K562 (cell line): ENCODE data around the gene SAE1. TPM values are rescaled to one million over a fixed set of nuclear protein-coding genes. Genes with fewer than 3 reads are reported as not detected.

Source experiments
- ARID1B ChIP-seq: fragments of 450-650 bp; IDR thresholded peaks from 2 replicates; pipeline ENCODE4 v1.6.1; 2016; ENCODE audit warnings: antibody characterized with exemption, mild to moderate bottlenecking, inconsistent platforms
- CAMTA2 ChIP-seq: fragments of 250-450 bp; sonication (Bioruptor Pico); conservative IDR thresholded peaks from 2 replicates; pipeline ENCODE4 v1.5.1; 2022
- EGR1 ChIP-seq: fragments of 450-650 bp; conservative IDR thresholded peaks from 2 replicates; pipeline ENCODE4 v1.6.1; 2017; ENCODE audit warnings: mild to moderate bottlenecking
- EHMT2 ChIP-seq: fragments of 450-650 bp; IDR thresholded peaks from 2 replicates; pipeline ENCODE4 v1.6.1; 2018; ENCODE audit warnings: antibody characterized with exemption
- ELF2 ChIP-seq: fragments of 250-450 bp; sonication (Bioruptor Pico); IDR thresholded peaks from 2 replicates; pipeline ENCODE4 v1.5.0; 2021; ENCODE audit warnings: mild to moderate bottlenecking
- KAT2B ChIP-seq: IDR thresholded peaks from one replicate; pipeline ENCODE4 v1.6.1; 2012; ENCODE audit warnings: low read depth, mild to moderate bottlenecking, control low read depth, inconsistent platforms, low read length, moderate library complexity
- NR1H2 ChIP-seq: sonication (generic); formaldehyde crosslinking; IDR thresholded peaks from 2 replicates; pipeline ENCODE4 v1.4.0; 2020; ENCODE audit warnings: mild to moderate bottlenecking, missing genetic modification reagents
- NR2F6 ChIP-seq: fragments of 450-650 bp; formaldehyde crosslinking; IDR thresholded peaks from 2 replicates; pipeline ENCODE4 v1.4.0; 2020; ENCODE audit warnings: mild to moderate bottlenecking
- NR4A1 ChIP-seq, 2 experiments: fragments of 250-450 bp in 1 of 2; fragments of 450-650 bp in 1 of 2; sonication (Bioruptor Pico) in 1 of 2; IDR thresholded peaks; 2 replicates each; pipeline versions ENCODE4 v1.4.0 to v1.6.1; 2016 to 2020; ENCODE audit warnings: mild to moderate bottlenecking in 2 of 2, missing compliant biosample characterization in 1 of 2, missing genetic modification characterization in 1 of 2, moderate library complexity in 1 of 2
- NRF1 ChIP-seq, 2 experiments: fragments of 450-650 bp; IDR thresholded peaks in 1 of 2; conservative IDR thresholded peaks in 1 of 2; 2 replicates each; pipeline ENCODE4 v1.6.1; 2014; ENCODE audit warnings: mild to moderate bottlenecking in 2 of 2
- POLR2A ChIP-seq: fragments of 450-650 bp; conservative IDR thresholded peaks from 2 replicates; pipeline ENCODE4 v1.6.1; 2016
- POLR2G ChIP-seq: fragments of 200-400 bp; formaldehyde crosslinking; IDR thresholded peaks from 2 replicates; pipeline ENCODE4 v1.6.1; 2017; ENCODE audit warnings: low read depth, mild to moderate bottlenecking, antibody characterized with exemption, low read length, moderate library complexity
- RBM17 ChIP-seq: fragments of 200-400 bp; formaldehyde crosslinking; IDR thresholded peaks from 2 replicates; pipeline ENCODE4 v1.6.1; 2017; ENCODE audit warnings: low read depth, mild to moderate bottlenecking, low read length, borderline replicate concordance
- SMAD1 ChIP-seq: fragments of 150-350 bp; IDR thresholded peaks from 2 replicates; pipeline ENCODE4 v1.6.1; 2014; ENCODE audit warnings: low read length, low read depth; ENCODE audit not compliant: partially characterized antibody
- SMAD4 ChIP-seq: fragments of 250-450 bp; sonication (Bioruptor Pico); conservative IDR thresholded peaks from 2 replicates; pipeline ENCODE4 v1.8.0; 2021; ENCODE audit warnings: inconsistent platforms, mild to moderate bottlenecking, moderate library complexity
- TBL1XR1 ChIP-seq, 2 experiments: IDR thresholded peaks; 2 replicates each; pipeline ENCODE4 v1.6.1; 2012; ENCODE audit warnings: improper control_type of control experiment in 2 of 2, low read length in 2 of 2, mild to moderate bottlenecking in 1 of 2
- ZBTB8A ChIP-seq: fragments of 450-650 bp; IDR thresholded peaks from 2 replicates; pipeline ENCODE4 v1.6.1; 2018; ENCODE audit warnings: mild to moderate bottlenecking, moderate library complexity; ENCODE audit not compliant: partially characterized antibody
- ZC3H4 ChIP-seq: sonication (generic); formaldehyde crosslinking; IDR thresholded peaks from 2 replicates; pipeline ENCODE4 v1.9.0; 2021; ENCODE audit warnings: missing genetic modification reagents, borderline replicate concordance
- ZNF217 ChIP-seq: sonication (generic); formaldehyde crosslinking; IDR thresholded peaks from 2 replicates; pipeline ENCODE4 v1.8.0; 2022; ENCODE audit warnings: mild to moderate bottlenecking, missing genetic modification reagents
- ZNF583 ChIP-seq: fragments of 250-450 bp; sonication (Bioruptor Pico); IDR thresholded peaks from 2 replicates; pipeline ENCODE4 v1.4.0; 2020
- ZNF586 ChIP-seq: fragments of 450-650 bp; formaldehyde crosslinking; conservative IDR thresholded peaks from 2 replicates; pipeline ENCODE4 v1.4.0; 2020; ENCODE audit warnings: mild to moderate bottlenecking, moderate library complexity
- ZNF589 ChIP-seq: fragments of 200-800 bp; sonication (Bioruptor generic); IDR thresholded peaks from 2 replicates; pipeline ENCODE4 v1.6.1; 2016; ENCODE audit warnings: low read depth, missing genetic modification characterization, missing compliant biosample characterization
- ZNF76 ChIP-seq: fragments of 250-450 bp; sonication (Bioruptor Pico); IDR thresholded peaks from 2 replicates; pipeline ENCODE4 v1.4.0; 2020; ENCODE audit warnings: mild to moderate bottlenecking, moderate library complexity, borderline replicate concordance
- polyA plus RNA-seq, 8 experiments: library from polyadenylated mRNA; depleted of rRNA in 4 of 8; stranded (reverse) in 5 of 8; unstranded in 3 of 8; fragments of >200 nt; fragmentation: Nextera tagmentation in 2 of 8; fragmentation: Illumina TruSeq in 1 of 8; extraction: Ambion mirVana in 2 of 8; extraction: Trizol in 1 of 8; gene quantifications; 2 replicates each; pipeline versions ENCODE4 v1.2.1 to v1.2.3, GENCODE V29; 2011 to 2014; ENCODE audit warnings: inconsistent platforms in 1 of 8, missing spikeins in 1 of 8
- total RNA-seq, 7 experiments: library from RNA; depleted of rRNA in 6 of 7; stranded (reverse); fragments of >200 nt in 6 of 7; fragmentation: Illumina TruSeq in 2 of 7; extraction: Trizol in 2 of 7; gene quantifications; 2 replicates each; pipeline versions ENCODE4 v1.2.1 to v1.2.3, GENCODE V29; 2011 to 2021; ENCODE audit warnings: low replicate concordance in 1 of 7
- TF ChIP-seq, protein P1 (sequence below): fragments of 250-450 bp; sonication (Bioruptor Pico); IDR thresholded peaks from 2 replicates; pipeline ENCODE4 v1.4.0; 2020; ENCODE audit warnings: mild to moderate bottlenecking, moderate library complexity
- TF ChIP-seq, protein P2 (sequence below), 3 experiments: fragments of 200-800 bp in 1 of 3; sonication (Bioruptor generic) in 1 of 3; sonication (generic) in 1 of 3; formaldehyde crosslinking in 1 of 3; IDR thresholded peaks; 2 replicates each; pipeline versions ENCODE4 v1.6.1 to v1.8.0; 2016 to 2022; ENCODE audit warnings: mild to moderate bottlenecking in 2 of 3, missing compliant biosample characterization in 2 of 3, missing genetic modification characterization in 2 of 3, missing genetic modification reagents in 1 of 3
- TF ChIP-seq, protein P3 (sequence below): fragments of 450-650 bp; formaldehyde crosslinking; IDR thresholded peaks from 2 replicates; pipeline ENCODE4 v1.4.0; 2022; ENCODE audit warnings: mild to moderate bottlenecking, moderate library complexity

The SAE1 gene
- total and polyA plus RNA-seq, 9 of the 15 experiments (the other 6 are each of a cell fraction or from before 2014, with no cell fraction given) = 82.8 to 299 (median 217) TPM

DNA sequence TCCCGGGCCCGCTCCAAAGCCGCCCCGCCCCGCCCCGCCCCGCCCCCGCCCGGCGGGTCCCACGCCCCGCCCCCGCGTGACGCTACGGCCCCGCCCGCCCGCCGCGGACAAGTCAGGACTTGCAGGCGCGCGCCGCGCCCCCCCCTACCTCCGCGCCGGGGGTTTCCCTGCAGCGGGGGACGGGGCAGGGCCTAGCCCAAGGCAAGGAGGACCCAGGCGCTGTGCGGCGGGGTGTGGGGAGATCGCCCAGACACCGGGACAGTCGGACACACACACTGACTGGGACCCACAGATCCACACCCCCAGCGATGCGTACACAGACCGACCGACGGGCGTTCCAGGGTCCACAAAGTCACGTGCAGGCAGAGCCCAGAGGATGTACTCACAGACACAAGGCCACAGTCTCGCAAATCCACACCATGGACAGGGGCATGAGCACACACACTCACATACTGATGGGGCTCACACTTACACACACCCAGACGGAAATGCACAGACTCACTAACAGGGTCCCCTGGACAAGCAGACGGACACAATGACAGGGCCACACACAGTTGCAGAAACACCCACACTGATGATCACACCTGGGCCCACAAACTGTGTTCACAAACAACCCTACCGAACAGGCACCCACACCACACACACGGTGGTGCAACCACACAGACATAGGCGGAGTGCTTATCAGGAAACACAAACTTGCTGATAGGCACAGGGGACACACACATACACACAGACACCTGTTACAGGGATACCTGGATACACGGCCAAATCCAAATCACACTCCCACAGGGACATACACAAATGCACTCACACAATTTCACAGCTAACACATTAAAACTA lies 100.8 kb downstream of the SAE1 start (continued):
- TF ChIP-seq ZNF586 (CRISPR knock-in tag) = no peak
- no peak for TF ChIP-seq NRF1 (conservative IDR thresholded peaks at IDR 0.05 in 1 of 2, IDR thresholded peaks at IDR 0.05 in 1 of 2)
- TF ChIP-seq POLR2A = no peak
- TF ChIP-seq ZNF217 (CRISPR knock-in tag) = no peak
- peak; percentile 68 for TF ChIP-seq SMAD4 (CRISPR knock-in tag)
- no peak for TF ChIP-seq EHMT2
- peak; percentile 63 for TF ChIP-seq ARID1B
- no peak for TF ChIP-seq ZBTB8A
- TF ChIP-seq, protein P1, sequence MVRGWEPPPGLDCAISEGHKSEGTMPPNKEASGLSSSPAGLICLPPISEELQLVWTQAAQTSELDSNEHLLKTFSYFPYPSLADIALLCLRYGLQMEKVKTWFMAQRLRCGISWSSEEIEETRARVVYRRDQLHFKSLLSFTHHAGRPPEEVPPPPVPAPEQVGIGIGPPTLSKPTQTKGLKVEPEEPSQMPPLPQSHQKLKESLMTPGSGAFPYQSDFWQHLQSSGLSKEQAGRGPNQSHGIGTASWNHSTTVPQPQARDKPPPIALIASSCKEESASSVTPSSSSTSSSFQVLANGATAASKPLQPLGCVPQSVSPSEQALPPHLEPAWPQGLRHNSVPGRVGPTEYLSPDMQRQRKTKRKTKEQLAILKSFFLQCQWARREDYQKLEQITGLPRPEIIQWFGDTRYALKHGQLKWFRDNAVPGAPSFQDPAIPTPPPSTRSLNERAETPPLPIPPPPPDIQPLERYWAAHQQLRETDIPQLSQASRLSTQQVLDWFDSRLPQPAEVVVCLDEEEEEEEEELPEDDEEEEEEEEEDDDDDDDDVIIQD (CRISPR knock-in tag) = no peak
- no peak for TF ChIP-seq ELF2 (CRISPR knock-in tag)
- TF ChIP-seq, protein P2, sequence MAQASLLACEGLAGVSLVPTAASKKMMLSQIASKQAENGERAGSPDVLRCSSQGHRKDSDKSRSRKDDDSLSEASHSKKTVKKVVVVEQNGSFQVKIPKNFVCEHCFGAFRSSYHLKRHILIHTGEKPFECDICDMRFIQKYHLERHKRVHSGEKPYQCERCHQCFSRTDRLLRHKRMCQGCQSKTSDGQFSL (CRISPR knock-in tag; IDR thresholded peaks at IDR 0.05) = peak; percentile 99
- TF ChIP-seq, protein P2 (tag; IDR thresholded peaks at IDR 0.05) = peak in 1 of 2 experiments; percentile 93; a peak in 2 of 4 replicates
- peak; percentile 78; the same call in 1 of the 2 replicates for TF ChIP-seq ZC3H4 (CRISPR knock-in tag)
- no peak for TF ChIP-seq SMAD1
- no peak for TF ChIP-seq NR1H2
- no peak for TF ChIP-seq RBM17
- TF ChIP-seq NR2F6 (CRISPR knock-in tag) = no peak
- no peak for TF ChIP-seq ZNF76 (CRISPR knock-in tag)
- 0 out of 2 replicates have a peak, but pooled peaks have one; percentile 38 for TF ChIP-seq ZNF589 (CRISPR knock-in tag)
- no peak for TF ChIP-seq NR4A1 (CRISPR knock-in tag; IDR thresholded peaks at IDR 0.05)
- peak; percentile 73; the same call in 1 of the 2 replicates for TF ChIP-seq NR4A1 (tag; IDR thresholded peaks at IDR 0.05)
- TF ChIP-seq CAMTA2 = no peak
- TF ChIP-seq EGR1 = peak; percentile 62
- TF ChIP-seq, protein P3, sequence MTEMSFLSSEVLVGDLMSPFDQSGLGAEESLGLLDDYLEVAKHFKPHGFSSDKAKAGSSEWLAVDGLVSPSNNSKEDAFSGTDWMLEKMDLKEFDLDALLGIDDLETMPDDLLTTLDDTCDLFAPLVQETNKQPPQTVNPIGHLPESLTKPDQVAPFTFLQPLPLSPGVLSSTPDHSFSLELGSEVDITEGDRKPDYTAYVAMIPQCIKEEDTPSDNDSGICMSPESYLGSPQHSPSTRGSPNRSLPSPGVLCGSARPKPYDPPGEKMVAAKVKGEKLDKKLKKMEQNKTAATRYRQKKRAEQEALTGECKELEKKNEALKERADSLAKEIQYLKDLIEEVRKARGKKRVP (CRISPR knock-in tag) = no peak
- no peak for TF ChIP-seq ZNF583 (CRISPR knock-in tag)
- no peak for TF ChIP-seq KAT2B
- TF ChIP-seq POLR2G = no peak
- TF ChIP-seq TBL1XR1 (IDR thresholded peaks at IDR 0.05; ENCODE audit: low read length in 2 of 2) = 0 out of 4 replicates have a peak, but pooled peaks of 1 of the 2 experiments have one; percentile 34
